OCI-LY1 (cell line): Measurements from ENCODE around the gene KRTAP9-2.

Experiments
- EZH2 ChIP-seq: fragments of 200-600 bp; sonication (generic), shearing (Covaris generic); IDR thresholded peaks from 2 replicates; pipeline ENCODE4 v1.8.0; 2017; ENCODE audit warnings: borderline replicate concordance, mixed run types, mild to moderate bottlenecking, antibody characterized with exemption, low read length, moderate library complexity, mixed read lengths
- TF ChIP-seq, protein P1 (sequence below): fragments of 200-600 bp; sonication (generic), shearing (Covaris generic); IDR thresholded peaks from 2 replicates; pipeline ENCODE4 v1.5.1; 2017; ENCODE audit warnings: mild to moderate bottlenecking, antibody characterized with exemption, low read length, moderate library complexity, mixed read lengths

DNA sequence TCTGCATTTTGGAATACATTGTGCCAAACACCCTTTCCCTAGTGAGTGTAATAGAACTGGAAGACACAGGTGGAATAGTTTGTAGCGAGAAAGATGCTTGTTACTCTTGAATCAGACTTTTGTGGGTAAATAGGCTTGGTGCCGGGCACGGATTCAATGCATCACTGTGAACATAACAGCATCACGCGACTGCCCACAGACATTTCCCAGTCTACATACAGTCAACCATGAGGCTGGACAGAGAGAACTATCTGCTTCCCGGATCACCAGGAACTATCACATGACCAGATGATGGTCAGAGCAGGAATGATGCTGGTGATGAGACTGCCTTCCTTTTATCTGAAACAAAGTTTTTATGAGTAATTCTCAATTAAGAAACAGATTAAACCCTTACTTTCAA lies 397 bp upstream of the KRTAP9-2 start:
- TF ChIP-seq, protein P1, sequence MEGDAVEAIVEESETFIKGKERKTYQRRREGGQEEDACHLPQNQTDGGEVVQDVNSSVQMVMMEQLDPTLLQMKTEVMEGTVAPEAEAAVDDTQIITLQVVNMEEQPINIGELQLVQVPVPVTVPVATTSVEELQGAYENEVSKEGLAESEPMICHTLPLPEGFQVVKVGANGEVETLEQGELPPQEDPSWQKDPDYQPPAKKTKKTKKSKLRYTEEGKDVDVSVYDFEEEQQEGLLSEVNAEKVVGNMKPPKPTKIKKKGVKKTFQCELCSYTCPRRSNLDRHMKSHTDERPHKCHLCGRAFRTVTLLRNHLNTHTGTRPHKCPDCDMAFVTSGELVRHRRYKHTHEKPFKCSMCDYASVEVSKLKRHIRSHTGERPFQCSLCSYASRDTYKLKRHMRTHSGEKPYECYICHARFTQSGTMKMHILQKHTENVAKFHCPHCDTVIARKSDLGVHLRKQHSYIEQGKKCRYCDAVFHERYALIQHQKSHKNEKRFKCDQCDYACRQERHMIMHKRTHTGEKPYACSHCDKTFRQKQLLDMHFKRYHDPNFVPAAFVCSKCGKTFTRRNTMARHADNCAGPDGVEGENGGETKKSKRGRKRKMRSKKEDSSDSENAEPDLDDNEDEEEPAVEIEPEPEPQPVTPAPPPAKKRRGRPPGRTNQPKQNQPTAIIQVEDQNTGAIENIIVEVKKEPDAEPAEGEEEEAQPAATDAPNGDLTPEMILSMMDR: no peak
- TF ChIP-seq EZH2: no peak
